Measurements from ENCODE around the gene BTBD1.
A peak's percentile ranks its signal among the peaks of the same experiment; 100 is the strongest.

The BTBD1 gene

GRCh38 chr15:82985688-82986441, 81.2 kb downstream of the BTBD1 start, which contains the start of gene RAMAC:
Gene RAMAC (plus strand): TSS chr15:82986210. CDS start chr15:82989019, 2,809 bp downstream.
- DNase-seq = peak; percentile 95

- no peak for DNase-seq
These were observed 86.1 kb downstream of the BTBD1 start for GRCh38 chr15:82980981-82981380.

GRCh38 chr15:82979726-82980125, 87.3 kb downstream of the BTBD1 start:
- DNase-seq = no peak

GRCh38 chr15:82978438-82978837, 88.6 kb downstream of the BTBD1 start:
- no peak for DNase-seq

GRCh38 chr15:82977076-82977475, 90.0 kb downstream of the BTBD1 start:
- no peak for DNase-seq

- no peak for DNase-seq
These were observed 94.1 kb downstream of the BTBD1 start for GRCh38 chr15:82972990-82973389.

GRCh38 chr15:82971218-82971984, 95.7 kb downstream of the BTBD1 start:
- no peak for DNase-seq

GRCh38 chr15:82970696-82971095, 96.4 kb downstream of the BTBD1 start:
- DNase-seq = no peak

- no peak for DNase-seq
These were observed 96.9 kb downstream of the BTBD1 start for GRCh38 chr15:82970078-82970686.

GRCh38 chr15:82969353-82969752, 97.7 kb downstream of the BTBD1 start:
- DNase-seq = no peak

- no peak for DNase-seq
These were observed 99.0 kb downstream of the BTBD1 start for GRCh38 chr15:82968066-82968465.

GRCh38 chr15:82966671-82967071, 100.4 kb downstream of the BTBD1 start:
- DNase-seq = no peak
